ENCODE measurements around the gene UBAC2.

DNA sequence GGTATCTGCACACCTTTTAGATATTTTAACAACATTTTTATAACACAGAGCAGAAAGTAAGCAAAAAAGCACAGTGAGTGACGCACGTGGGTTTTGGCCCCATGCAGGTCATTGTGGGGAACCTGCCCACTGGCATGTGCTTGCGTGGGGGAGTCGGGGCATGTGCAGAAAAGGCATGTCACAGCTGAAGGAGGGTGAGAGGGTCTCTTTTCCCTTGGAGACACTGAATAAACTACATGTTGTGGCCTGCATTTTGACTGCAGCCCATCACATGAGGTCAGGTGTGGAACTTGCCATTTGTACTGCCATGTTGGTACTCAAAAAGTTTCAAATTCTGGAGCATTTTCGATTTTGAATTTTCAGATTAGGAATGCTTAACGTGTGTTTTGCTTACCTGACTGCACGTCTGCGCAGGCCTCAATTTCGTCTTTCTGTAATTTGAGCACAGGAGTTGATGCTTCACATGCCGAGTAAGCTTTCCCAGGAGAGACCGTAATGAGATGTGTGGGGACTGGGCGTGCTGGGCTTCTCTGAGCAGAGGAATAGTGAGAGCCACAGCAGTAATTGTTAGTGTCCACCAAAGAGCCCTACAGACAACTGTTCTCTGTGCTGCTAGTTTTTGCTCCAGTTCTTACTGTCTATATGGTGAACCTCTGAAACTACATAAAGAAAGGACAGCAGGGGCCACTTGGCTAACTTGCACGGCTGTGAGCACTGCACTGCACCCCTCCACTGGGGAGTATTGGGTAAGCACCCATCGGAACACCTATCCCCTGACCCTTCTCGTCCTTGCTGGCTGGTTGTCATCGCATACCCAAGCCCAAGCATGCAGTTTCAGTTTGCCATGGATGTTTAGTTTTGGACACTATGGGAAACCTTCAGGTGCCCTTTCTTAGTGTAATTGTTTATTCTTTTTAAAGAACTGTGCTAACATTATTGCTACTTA lies 179.5 kb downstream of the UBAC2 start:
- TF ChIP-seq, protein P1, sequence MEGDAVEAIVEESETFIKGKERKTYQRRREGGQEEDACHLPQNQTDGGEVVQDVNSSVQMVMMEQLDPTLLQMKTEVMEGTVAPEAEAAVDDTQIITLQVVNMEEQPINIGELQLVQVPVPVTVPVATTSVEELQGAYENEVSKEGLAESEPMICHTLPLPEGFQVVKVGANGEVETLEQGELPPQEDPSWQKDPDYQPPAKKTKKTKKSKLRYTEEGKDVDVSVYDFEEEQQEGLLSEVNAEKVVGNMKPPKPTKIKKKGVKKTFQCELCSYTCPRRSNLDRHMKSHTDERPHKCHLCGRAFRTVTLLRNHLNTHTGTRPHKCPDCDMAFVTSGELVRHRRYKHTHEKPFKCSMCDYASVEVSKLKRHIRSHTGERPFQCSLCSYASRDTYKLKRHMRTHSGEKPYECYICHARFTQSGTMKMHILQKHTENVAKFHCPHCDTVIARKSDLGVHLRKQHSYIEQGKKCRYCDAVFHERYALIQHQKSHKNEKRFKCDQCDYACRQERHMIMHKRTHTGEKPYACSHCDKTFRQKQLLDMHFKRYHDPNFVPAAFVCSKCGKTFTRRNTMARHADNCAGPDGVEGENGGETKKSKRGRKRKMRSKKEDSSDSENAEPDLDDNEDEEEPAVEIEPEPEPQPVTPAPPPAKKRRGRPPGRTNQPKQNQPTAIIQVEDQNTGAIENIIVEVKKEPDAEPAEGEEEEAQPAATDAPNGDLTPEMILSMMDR (conservative IDR thresholded peaks at IDR 0.05 in 1 of 2, IDR thresholded peaks at IDR 0.05 in 1 of 2; ENCODE audit: low read depth in 1 of 2, low read length in 2 of 2), result no peak
- no peak for TF ChIP-seq EZH2 (IDR thresholded peaks at IDR 0.05; ENCODE audit: low read length, missing control alignments)

Measured in fibroblast of lung (primary cell).